ENCODE measurements around the gene PYGB.
"Not testable (repeated sequence)": the region's sequence is repeated elsewhere in the genome, so short reads cannot be mapped to it uniquely, and the experiment has no call there.

Gene PYGB

GRCh38 chr20:25297141-25297905 is 49.4 kb downstream of the PYGB start:
- DNase-seq = no peak

GRCh38 chr20:25299806-25300205 is 51.9 kb downstream of the PYGB start:
- DNase-seq = no peak

GRCh38 chr20:25300496-25301170 is 52.7 kb downstream of the PYGB start:
- DNase-seq = no peak

- no peak for DNase-seq
Observed at GRCh38 chr20:25301357-25301920, 53.6 kb downstream of the PYGB start.

DNA sequence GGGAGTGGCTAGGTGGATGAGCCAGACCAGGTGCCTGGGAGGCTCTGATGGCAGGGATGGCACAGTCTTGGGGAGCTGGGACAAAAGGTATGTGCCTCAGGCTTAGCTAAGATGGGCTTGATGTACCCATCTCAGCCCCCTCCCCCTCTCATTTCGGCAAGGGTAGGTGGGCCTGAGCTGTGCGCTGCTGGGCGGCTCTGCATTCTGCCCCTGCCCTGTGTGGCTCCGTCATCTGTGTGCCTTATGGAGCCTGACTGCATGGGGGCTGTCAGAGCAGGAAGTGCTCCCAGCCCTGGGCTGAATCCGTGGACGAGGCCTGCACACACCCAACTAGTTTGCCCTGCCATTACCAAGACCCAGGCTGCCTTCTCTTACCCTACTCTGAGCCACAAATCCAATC is 54.7 kb downstream of the PYGB start:
- no peak for DNase-seq

DNA sequence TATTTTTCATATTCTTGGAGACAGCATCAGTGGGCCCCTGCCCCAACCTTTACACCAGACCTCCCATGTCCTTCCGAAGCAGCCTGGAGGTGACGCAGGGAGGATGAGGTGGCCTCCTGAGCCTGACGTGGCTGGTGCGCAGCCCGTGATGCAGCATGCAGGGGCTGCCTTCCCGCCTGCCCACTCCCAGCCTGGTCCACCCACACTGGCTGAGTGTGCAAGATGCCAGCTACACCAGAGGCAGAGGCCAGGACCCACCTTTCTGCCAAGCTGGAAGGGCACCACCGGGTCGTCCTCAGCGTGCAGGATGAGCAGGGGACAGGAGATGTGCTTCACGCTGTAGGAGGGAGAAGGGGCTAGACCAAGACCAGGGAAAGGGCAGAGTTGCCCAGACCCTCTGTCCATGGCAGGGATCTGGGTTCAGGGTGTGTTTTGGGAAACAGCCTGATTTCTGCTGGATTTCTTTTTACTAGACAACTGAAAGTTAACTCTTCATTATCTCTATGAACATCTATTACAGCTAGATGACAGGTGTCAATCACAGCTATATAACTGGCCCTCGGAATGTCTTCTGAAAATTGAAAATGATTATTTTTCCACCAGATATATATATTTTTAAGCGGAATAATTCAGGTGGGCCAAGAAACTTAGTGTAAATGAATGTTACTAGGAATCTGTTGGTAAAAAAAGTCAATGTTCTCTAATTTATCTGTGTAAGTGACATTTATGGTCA is 55.6 kb downstream of the PYGB start:
- DNase-seq = no peak

DNA sequence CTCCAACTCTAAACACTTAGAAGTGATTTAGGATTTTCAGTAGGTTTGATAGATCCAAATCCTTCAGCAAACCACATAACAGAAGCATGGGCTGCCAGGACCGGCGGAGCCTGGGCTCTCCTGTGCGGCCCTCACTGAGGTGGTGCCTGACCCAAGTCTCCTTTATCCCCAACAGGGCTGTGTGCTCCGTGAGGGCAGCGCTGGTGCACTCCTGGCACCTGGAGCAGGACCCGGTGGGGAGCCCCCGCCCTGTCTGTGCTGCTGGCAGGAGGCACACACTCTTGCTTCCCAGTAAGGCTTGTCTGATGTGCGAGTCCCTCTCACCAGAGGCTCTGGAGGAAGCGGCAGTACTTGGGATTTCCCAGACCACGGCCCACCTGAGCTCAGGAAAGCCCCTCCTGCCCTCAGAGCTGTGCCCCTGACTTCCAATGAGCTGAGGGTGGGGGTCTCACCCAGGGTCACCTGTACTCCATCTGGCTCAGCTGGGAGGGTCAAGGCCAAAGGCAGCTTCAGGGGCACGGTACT is 56.2 kb downstream of the PYGB start:
- DNase-seq = no peak

DNA sequence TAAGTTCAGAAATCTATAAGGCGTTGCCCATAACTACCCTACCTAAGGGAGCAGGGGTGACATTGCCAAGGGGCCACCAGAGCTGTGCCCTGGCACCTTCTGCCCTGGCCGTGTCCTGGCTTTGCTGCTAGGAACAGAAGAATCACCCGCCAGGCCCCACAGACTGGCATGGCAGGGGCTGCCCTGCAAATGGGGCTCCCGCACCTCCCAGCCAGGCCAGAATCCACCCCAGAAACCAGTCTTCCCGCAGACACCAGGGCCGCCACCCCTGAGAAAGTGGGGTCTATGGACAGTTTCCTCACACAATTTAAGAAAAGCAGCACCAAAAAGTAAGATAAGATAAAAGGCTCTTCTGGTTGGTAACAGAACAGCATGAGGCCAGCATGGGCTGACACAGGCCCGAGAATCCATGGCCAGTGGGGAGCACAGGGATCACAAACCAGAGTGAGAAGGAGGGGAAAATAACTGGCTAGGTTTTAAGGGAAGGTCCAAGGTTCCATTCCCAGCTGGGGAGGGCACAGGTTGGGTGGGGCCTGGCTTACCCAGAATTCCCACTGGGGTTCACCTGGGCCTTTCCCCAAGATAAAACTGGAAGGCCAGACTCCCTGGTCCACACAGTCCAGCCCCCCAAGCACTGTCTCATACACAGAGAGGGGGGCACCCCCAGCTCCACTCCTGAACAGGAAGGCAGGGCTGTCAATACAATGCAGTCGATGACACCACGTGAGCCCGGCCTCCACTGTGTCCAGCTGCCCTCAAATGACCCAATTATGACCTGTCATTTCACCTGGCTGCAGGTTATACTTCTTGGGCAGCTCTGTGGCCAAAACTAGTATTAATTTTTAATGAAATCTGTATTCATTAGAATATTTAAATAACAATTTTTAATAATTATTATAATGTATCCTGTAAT is 59.4 kb downstream of the PYGB start:
- DNase-seq = no peak

GRCh38 chr20:25308083-25308491 is 60.2 kb downstream of the PYGB start:
- DNase-seq = no peak

DNA sequence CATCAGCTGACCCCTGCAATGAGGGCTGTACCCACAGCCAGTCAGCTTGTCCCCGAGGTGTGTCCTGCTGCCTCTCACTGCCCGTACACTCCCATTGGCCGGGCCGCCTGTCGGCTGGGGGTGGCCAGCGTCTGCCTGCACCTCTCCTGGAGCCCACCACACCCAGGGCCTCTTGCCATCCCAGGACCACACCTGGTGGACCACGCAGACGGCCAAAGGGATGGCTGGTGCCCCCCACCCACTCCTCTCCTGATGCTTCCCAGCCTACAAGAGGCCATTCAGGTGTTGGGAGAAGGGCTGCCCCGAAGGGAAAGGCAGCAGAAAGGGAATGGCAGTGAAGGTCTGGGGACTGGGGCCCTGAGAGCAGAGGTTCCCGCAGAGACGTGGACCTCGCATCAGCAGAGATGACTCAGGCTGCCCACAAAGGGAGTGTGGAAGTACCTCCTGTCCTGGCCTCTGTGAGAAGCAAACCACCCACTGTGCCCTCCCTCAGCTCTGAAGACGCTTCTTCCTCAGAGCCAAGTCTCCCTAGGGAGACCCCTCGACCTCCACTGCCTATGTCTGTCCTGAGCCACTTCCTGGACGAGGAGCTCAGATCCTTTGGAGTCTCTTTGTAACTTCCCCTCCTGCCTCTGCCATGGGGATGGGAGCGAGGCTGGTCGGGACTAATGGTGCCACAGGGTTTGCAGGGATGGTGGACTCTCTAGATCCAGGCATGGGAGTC is 60.9 kb downstream of the PYGB start:
- DNase-seq = no peak

DNA sequence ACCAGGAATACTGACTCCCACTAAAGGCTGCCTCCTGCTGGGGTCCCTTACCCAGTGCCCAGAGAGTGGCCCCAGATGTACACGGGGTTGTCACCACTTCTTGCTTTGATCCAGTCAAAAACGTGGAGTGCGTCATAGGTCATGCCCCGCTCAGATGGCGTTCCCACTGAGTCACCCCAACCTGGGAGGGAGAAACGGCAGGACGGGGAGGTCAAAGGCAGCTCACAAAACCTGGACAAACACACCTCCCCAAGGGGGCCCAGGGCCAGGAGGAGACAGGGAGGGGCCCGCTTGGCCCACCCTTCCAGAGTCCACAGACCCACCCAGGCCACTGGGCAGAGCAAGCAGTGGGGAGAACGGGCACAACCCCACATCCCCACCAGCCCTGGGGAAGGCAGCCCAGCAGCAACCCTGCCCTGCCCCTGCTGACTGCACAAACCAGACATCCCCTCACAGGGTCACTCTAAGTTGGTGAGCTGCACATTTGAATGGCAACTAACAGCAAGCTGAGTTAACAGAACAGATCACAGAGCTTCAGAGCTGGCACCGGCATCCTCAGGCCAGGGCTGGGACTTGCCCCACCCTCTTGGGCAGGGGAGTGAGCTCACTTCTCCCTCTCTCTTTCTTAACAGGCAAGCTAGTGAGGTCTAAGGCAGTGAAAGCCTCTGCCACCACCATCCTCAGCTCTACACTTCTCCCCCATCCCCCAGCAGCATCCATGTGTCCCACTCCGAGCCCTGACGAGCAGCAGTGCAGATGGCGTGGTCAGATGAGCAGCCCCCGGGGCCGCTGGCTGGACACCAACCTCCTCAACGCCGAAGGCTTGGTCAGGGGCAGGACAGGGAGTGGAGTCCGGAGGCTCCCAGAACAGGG is 61.7 kb downstream of the PYGB start:
- no peak for DNase-seq

- DNase-seq = no peak
Observed at GRCh38 chr20:25310268-25310920, 62.5 kb downstream of the PYGB start.

DNA sequence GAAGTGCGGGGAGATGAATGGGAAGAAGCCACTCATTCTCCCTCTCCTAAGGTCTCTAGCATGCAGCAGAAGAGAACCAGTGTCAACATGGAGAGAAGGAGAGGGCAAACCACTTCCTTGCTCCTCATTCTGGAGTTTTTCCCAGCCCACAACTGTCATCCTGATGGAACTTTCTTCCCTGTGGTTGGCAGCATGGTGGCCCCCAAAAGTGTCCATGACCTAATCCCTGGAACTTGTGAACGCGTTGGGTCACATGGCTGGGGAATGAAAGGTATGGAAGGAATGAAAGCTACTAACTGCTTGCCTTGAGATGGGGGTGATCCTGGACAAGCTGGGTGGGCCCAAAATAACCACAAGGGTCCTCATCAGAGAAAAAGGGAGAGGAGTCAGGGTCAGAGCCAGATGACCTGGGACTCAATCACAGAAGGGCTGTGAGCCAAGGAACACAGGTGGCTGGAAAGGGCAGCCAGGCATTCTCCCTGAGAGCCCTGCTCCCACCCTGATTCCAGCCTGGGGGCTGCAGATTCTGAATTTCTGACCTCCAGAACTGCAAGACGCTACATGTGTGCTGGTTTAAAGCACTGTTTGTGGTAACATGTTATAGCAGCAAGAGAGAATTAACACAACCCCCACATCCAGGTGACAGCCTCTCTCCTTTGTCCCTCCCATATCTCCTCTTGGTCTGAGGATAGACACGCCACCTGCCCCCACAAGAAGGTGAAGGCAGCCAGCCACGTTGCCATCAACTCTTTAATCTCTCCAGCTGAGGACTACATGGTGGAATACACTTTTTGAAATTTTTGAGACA is 63.2 kb downstream of the PYGB start:
- DNase-seq = no peak

- DNase-seq = not testable (repeated sequence)
Observed at GRCh38 chr20:25312716-25313115, 64.8 kb downstream of the PYGB start.

DNA sequence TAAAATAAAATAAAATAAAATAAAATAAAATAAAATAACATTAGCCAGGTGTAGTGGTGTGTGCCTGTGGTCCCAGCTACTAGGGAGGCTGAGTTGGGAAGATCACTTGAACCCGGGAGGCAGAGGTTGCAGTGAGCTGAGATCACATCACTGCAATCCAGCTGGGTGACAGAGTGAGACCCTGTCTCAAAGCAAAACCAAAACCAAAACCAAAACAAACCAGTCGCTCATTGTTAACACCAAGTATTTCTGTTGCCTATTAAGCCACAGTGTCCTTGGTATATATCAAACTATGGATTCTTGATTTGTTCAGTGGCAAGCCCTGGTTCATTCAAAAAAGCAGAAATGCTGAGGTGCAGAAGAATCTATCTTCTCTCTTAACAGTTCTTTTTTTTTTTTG is 65.7 kb downstream of the PYGB start:
- DNase-seq = no peak

DNA sequence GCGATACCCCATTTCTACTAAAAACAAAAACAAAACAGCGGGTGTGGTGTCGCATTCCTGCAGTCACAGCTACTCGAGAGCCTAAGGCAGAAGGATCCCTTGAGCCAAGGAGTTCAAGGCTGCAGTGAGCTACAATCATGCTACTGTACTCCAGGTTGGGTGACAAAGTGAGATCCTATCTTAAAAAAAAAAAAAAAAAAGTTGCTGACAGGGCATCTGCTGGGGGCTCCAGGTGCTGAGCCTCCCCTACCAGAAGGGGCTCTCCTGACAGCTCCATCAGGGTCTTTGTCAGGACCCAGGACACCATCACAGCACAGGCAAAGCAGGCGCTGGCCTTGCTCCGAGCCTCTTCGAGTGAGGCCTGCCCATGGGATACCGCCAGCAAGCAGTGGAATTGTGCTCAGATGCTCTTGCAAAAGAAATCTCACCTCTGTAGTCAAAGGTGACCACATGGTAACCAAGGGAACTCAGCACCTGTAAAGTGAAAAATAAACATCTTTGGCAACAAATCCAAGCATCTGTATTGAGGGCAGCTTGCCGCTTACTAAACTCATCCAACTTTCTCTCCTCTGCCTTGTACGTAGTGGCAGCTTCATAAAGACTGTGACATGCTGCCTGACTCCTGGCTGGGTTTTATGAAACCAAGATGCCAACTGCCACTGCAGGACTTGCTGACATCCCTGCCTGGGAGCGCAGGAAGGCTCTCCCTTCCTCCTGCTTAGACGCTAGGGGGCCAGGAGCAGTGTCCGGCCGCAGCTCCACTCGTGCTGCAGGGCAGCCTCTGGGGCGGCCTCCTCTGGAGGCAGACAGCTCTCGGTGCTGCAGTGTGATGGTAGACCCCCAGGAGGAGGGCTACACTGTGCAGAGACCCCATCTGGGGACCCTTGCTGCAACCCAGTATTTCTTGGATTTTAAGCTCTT is 66.9 kb downstream of the PYGB start:
- no peak for DNase-seq

DNA sequence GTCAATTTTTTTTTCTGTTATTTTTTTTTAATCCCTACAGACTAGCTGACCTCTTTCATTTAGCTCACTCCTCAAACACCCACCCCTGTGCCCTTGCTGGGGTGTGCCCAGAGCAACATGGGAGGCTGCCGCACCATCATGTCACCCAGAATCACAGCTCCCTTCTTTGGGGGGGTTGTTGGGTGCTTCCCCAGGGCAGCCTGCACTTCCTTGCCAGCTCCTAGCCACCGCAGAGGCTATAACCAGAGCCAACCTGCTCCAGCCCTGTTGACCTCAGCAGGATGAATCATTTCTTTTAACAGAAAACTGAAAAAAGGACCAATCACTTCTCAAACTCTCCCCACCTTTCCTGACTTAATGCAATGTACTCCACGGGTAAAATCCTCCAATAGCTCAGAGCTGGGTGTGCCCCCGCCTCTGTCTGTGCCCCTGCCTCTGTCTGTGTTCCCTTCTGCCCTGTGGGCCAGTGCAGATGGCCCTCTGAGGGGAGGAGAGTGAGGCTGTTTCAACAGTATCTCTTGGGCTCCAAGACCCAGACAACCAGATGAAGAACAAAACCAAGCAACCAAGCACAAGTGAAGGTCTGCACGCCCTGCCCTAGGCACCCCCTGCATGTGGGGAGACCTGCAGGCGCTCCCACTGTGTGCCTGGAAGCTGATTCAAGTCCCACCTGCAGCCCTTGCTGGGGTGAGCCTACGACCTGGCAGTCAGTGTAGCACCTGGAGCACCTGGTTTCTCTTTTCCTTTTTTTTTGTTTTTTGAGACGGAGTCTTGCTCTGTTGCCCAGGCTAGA is 67.7 kb downstream of the PYGB start:
- DNase-seq = no peak

Measured in effector CD8-positive, alpha-beta T cell (primary cell).